Spleen (tissue), 7 donors: ENCODE measurements around the gene GALNTL6.

Source experiments
- CTCF ChIP-seq, 11 experiments: fragments of 200-600 bp in 7 of 11; fragments of 450-650 bp in 4 of 11; sonication (generic) in 4 of 11; IDR thresholded peaks in 8 of 11; conservative IDR thresholded peaks in 3 of 11; 1 replicate in 7 of 11; 2 replicates in 4 of 11; pipeline versions ENCODE4 v1.4.0 to v1.8.0; 2016 to 2021; ENCODE audit warnings: antibody characterized with exemption in 11 of 11, inconsistent platforms in 4 of 11, mild to moderate bottlenecking in 1 of 11
- POLR2A ChIP-seq, 3 donors: fragments of 450-650 bp; IDR thresholded peaks; one replicate each; pipeline ENCODE4 v1.5.1; 2017; ENCODE audit warnings: antibody characterized with exemption in 3 of 3, mild to moderate bottlenecking in 1 of 3
- POLR2AphosphoS5 ChIP-seq, 3 donors: sonication (generic); formaldehyde crosslinking; IDR thresholded peaks; one replicate each; pipeline ENCODE4 v1.5.1; 2017; ENCODE audit warnings: antibody characterized with exemption in 3 of 3
- donor health status: DM: no; HTN: no; CAD: no; lungs with moderate emphysema.
- donor health status: DM: no; HTN: no; CAD: no.
- donor health status: DM: no; HTN: no; CAD: no.

GRCh38 chr4:172760512-172760911 lies 947.3 kb downstream of the GALNTL6 start:
- TF ChIP-seq CTCF (IDR thresholded peaks at IDR 0.05 in 8 of 11, conservative IDR thresholded peaks at IDR 0.05 in 3 of 11) (no peak), POLR2A (IDR thresholded peaks at IDR 0.05) (no peak), POLR2AphosphoS5 (IDR thresholded peaks at IDR 0.05) (no peak)
